MM.1S (cell line): ENCODE results near the gene ZBED5.

Experiments
- CTCF ChIP-seq: fragments of 300-600 bp; sonication (generic); IDR thresholded peaks from 2 replicates; pipeline ENCODE4 v1.5.1; 2016; ENCODE audit warnings: antibody characterized with exemption, low read length, mixed read lengths
- EZH2 ChIP-seq: fragments of 300-600 bp; sonication (generic); optimal IDR thresholded peaks from 2 replicates; pipeline ENCODE3; 2017; ENCODE audit warnings: low read depth, mild to moderate bottlenecking, antibody characterized with exemption, low read length, mixed read lengths
- EZH2phosphoT487 ChIP-seq: fragments of 300-600 bp; sonication (generic); IDR thresholded peaks from 2 replicates; pipeline ENCODE4 v1.6.1; 2018; ENCODE audit warnings: antibody characterized with exemption, low read length

DNA sequence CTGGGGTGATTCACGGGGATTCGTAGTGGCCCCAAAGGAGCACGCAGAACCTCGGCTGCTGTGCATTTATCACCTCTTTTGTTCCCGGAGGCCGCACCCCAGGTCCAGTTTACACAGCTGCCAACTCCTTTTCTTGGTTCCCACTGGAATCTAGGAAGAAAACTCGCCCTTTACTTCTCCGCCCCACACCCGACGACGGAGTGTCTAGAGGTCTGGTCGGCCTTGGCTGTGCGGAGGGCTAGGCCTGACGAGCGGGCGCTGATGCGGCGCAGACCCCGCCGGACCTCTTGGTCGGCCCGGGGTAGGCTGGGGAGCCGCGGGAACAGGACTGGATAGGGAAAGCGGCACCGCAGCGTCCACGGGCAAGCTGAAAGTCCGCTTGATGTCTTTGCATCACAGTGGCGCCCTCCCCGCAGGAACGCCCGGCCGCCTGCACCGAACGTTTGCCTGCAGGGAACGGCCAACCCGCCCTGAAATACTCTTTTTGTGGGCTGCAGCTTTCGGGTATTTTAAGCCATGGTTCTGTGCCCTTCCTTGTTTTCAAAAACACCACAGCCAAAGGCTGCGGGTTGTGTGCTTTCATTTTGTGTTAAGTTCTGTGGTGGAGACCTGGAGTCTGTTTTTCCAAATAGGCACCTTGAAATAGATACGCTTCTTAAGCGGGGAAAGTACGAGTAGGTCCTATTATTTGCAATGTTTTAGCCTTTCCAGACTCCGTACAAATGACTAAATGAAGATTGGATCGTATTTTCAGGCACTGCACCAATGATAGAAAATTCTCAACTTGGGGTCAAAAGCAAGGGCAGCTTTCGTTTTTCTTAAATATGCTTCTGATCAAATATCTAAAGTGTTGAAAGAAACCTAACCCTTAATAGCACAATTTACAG lies 829 bp upstream of the ZBED5 start:
- TF ChIP-seq CTCF: no peak
- TF ChIP-seq EZH2phosphoT487: no peak
- TF ChIP-seq EZH2: no peak
